ENCODE data around the gene RING1.

RING1 gene

GRCh38 chr6:33172688-33173534, 35.4 kb upstream of the RING1 start:
- no peak for DNase-seq

- DNase-seq, result no peak
Measured at GRCh38 chr6:33173535-33174180, 34.6 kb upstream of the RING1 start.

GRCh38 chr6:33174784-33175183, 33.5 kb upstream of the RING1 start:
- no peak for DNase-seq

GRCh38 chr6:33175436-33176069, 32.7 kb upstream of the RING1 start:
- DNase-seq, result no peak

GRCh38 chr6:33176906-33177305, 31.4 kb upstream of the RING1 start:
- DNase-seq, result no peak

GRCh38 chr6:33177552-33178446, 30.5 kb upstream of the RING1 start:
- no peak for DNase-seq

- no peak for DNase-seq
Measured at GRCh38 chr6:33178755-33179475, 29.4 kb upstream of the RING1 start.

- DNase-seq, result no peak
Measured at GRCh38 chr6:33181141-33181540, 27.2 kb upstream of the RING1 start.

- no peak for DNase-seq
Measured at GRCh38 chr6:33183071-33183683, 25.1 kb upstream of the RING1 start.

GRCh38 chr6:33185190-33185589, 23.1 kb upstream of the RING1 start:
- no peak for DNase-seq

- DNase-seq, result no peak
Measured at GRCh38 chr6:33185654-33186187, 22.6 kb upstream of the RING1 start.

- DNase-seq, result no peak
Measured at GRCh38 chr6:33187809-33188208, 20.5 kb upstream of the RING1 start.

GRCh38 chr6:33189164-33189563, 19.1 kb upstream of the RING1 start:
- DNase-seq, result no peak

GRCh38 chr6:33189625-33190448, 18.5 kb upstream of the RING1 start:
- DNase-seq, result no peak

GRCh38 chr6:33190504-33191107, 17.7 kb upstream of the RING1 start:
- no peak for DNase-seq

GRCh38 chr6:33191383-33192104, 16.8 kb upstream of the RING1 start:
- no peak for DNase-seq

GRCh38 chr6:33192105-33192646, 16.1 kb upstream of the RING1 start, which contains the start of gene COL11A2:
Gene COL11A2 (minus strand): TSS chr6:33192467. CDS start chr6:33192240, 227 bp downstream.
- no peak for DNase-seq

- DNase-seq, result no peak
Measured at GRCh38 chr6:33192671-33193602, 15.4 kb upstream of the RING1 start.

All from NCI-H2029 treated with DMSO at 0.1 percent for 48 hours (cell line).